HCT116 (cell line): Measurements from ENCODE around the gene SORCS2. TPM values are rescaled to one million over a fixed set of nuclear protein-coding genes. Genes with fewer than 3 reads are reported as not detected.

Experiments used
- ATAC-seq: fragments of 200-7000 bp; cut with Tn5 transposase; 2 replicates; pipeline ENCODE4 v1.9.1; 2020; ENCODE audit warnings: mild to moderate bottlenecking, moderate library complexity
- BruUV-seq: library from RNA; stranded (reverse); fragments of 400-500 nt; replicated peaks from 2 replicates; lab custom pipeline; 2021; lab: Mats Ljungman, UMichigan
- CTCF ChIA-PET: fragments of 300-600 bp; sonication (Branson Sonifier 250); formaldehyde crosslinking; loops from one replicate; lab custom pipeline; 2021; ENCODE audit warnings: antibody characterized with exemption; lab: Charles Lee
- POLR2A ChIA-PET: fragments of 300-600, 350-600 bp; sonication (Branson Sonifier 250); formaldehyde crosslinking; loops from one replicate; lab custom pipeline; 2021; ENCODE audit warnings: antibody characterized with exemption; lab: Charles Lee
- RAD21 ChIA-PET, 2 experiments: fragments of 300-600 bp; sonication (Branson Sonifier 250); formaldehyde crosslinking; loops; one replicate each; lab custom pipeline; 2023; ENCODE audit warnings: low total read pairs in 2 of 2; ENCODE audit not compliant: uncharacterized antibody in 2 of 2, unreplicated experiment in 2 of 2, low non-redundant PET in 1 of 2; lab: Charles Lee
- DNase-seq: peaks from one replicate; pipeline ENCODE4 v3.0.0-alpha.2; 2010; ENCODE audit warnings: low read depth, low spot score
- H2AFZ ChIP-seq: fragments of 200-600 bp; shearing (Covaris generic), sonication (generic); 2 replicates; pipeline ENCODE4 v1.6.1; 2017; ENCODE audit warnings: low read depth, mixed run types, mixed read lengths, antibody characterized with exemption, low read length; ENCODE audit not compliant: poor library complexity, severe bottlenecking
- H3K27ac ChIP-seq: 2 replicates; pipeline ENCODE4 v1.5.1; 2012; ENCODE audit warnings: low read depth, low read length
- H3K27me3 ChIP-seq: fragments of 200-600 bp; sonication (generic); 2 replicates; pipeline ENCODE4 v1.6.1; 2016; ENCODE audit warnings: mixed run types, low read length, mixed read lengths; ENCODE audit not compliant: insufficient read depth
- H3K36me3 ChIP-seq, 2 experiments: fragments of 200-500 bp in 1 of 2; fragments of 200-600 bp in 1 of 2; sonication (Bioruptor generic) in 1 of 2; sonication (generic) in 1 of 2; 2 replicates each; pipeline versions ENCODE4 v1.5.1 to v1.6.1; 2014 to 2016; ENCODE audit warnings: low read length in 2 of 2, inconsistent platforms in 1 of 2, mixed read lengths in 1 of 2, mixed run types in 1 of 2; ENCODE audit not compliant: insufficient read depth in 2 of 2, control insufficient read depth in 1 of 2
- H3K4me1 ChIP-seq, 2 experiments: fragments of 200-600 bp in 1 of 2; sonication (generic) in 1 of 2; 2 replicates each; pipeline versions ENCODE4 v1.5.1 to v1.6.1; 2012 to 2017; ENCODE audit warnings: low read length in 2 of 2, inconsistent platforms in 1 of 2, mild to moderate bottlenecking in 1 of 2, mixed read lengths in 1 of 2, mixed run types in 1 of 2, moderate library complexity in 1 of 2; ENCODE audit not compliant: insufficient read depth in 2 of 2, control insufficient read depth in 1 of 2
- H3K4me2 ChIP-seq: fragments of 200-600 bp; sonication (generic); 2 replicates; pipeline ENCODE4 v1.6.1; 2017; ENCODE audit warnings: mixed run types, low read length, mixed read lengths
- H3K4me3 ChIP-seq, 2 experiments: fragments of 200-600 bp in 1 of 2; sonication (generic) in 1 of 2; replicated peaks in 1 of 2; 2 replicates each; pipeline ENCODE4 v1.5.1; 2011 to 2016; ENCODE audit warnings: low read length in 2 of 2, control low read depth in 1 of 2, low read depth in 1 of 2, mild to moderate bottlenecking in 1 of 2, mixed read lengths in 1 of 2, mixed run types in 1 of 2
- H3K79me2 ChIP-seq: fragments of 200-600 bp; sonication (generic); 2 replicates; pipeline ENCODE4 v1.6.1; 2017; ENCODE audit warnings: mild to moderate bottlenecking, mixed run types, low read length, moderate library complexity, mixed read lengths; ENCODE audit not compliant: insufficient read depth
- H3K9ac ChIP-seq: fragments of 200-600 bp; sonication (generic); 2 replicates; pipeline ENCODE4 v1.6.1; 2016; ENCODE audit warnings: low read length, mixed read lengths
- H3K9me2 ChIP-seq: fragments of 200-600 bp; sonication (generic), shearing (Covaris generic); 2 replicates; pipeline ENCODE4 v1.6.1; 2017; ENCODE audit warnings: mixed run types, mild to moderate bottlenecking, moderate library complexity; ENCODE audit not compliant: insufficient read depth
- H3K9me3 ChIP-seq, 2 experiments: fragments of 200-500 bp in 1 of 2; fragments of 200-600 bp in 1 of 2; sonication (Bioruptor generic) in 1 of 2; sonication (generic) in 1 of 2; 2 replicates each; pipeline ENCODE4 v1.6.1; 2014 to 2017; ENCODE audit warnings: low read length in 2 of 2, mixed read lengths in 2 of 2, inconsistent platforms in 1 of 2, low read depth in 1 of 2, mild to moderate bottlenecking in 1 of 2, mixed run types in 1 of 2, moderate library complexity in 1 of 2; ENCODE audit not compliant: control insufficient read depth in 1 of 2, insufficient read depth in 1 of 2
- H4K20me1 ChIP-seq: fragments of 200-600 bp; sonication (generic), shearing (Covaris generic); 2 replicates; pipeline ENCODE4 v1.6.1; 2017; ENCODE audit warnings: mixed run types, mild to moderate bottlenecking, moderate library complexity; ENCODE audit not compliant: insufficient read depth
- ATF3 ChIP-seq: IDR thresholded peaks from 2 replicates; pipeline ENCODE4 v1.6.1; 2012
- CBX3 ChIP-seq: IDR thresholded peaks from 2 replicates; pipeline ENCODE4 v1.6.1; 2012; ENCODE audit warnings: low read depth
- CTCF ChIP-seq, 3 experiments: fragments of 200-600 bp in 1 of 3; sonication (generic) in 1 of 3; IDR thresholded peaks in 2 of 3; conservative IDR thresholded peaks in 1 of 3; 2 replicates each; pipeline ENCODE4 v1.5.1; 2012 to 2017; ENCODE audit warnings: low read depth in 2 of 3, low read length in 2 of 3, antibody characterized with exemption in 1 of 3, borderline replicate concordance in 1 of 3, control low read depth in 1 of 3, mild to moderate bottlenecking in 1 of 3, mixed read lengths in 1 of 3, mixed run types in 1 of 3, moderate library complexity in 1 of 3; ENCODE audit not compliant: insufficient read depth in 1 of 3
- EGR1 ChIP-seq: IDR thresholded peaks from 2 replicates; pipeline ENCODE4 v1.6.1; 2012; ENCODE audit warnings: low read depth
- ELF1 ChIP-seq: IDR thresholded peaks from 2 replicates; pipeline ENCODE4 v1.6.1; 2012; ENCODE audit warnings: low read depth, borderline replicate concordance
- EZH2 ChIP-seq: fragments of 200-600 bp; sonication (generic); IDR thresholded peaks from 2 replicates; pipeline ENCODE4 v1.6.1; 2017; ENCODE audit warnings: antibody characterized with exemption, mixed run types
- EZH2phosphoT487 ChIP-seq: fragments of 200-600 bp; IDR thresholded peaks from 2 replicates; pipeline ENCODE4 v1.6.1; 2018; ENCODE audit warnings: antibody characterized with exemption, borderline replicate concordance
- FOSL1 ChIP-seq: IDR thresholded peaks from 2 replicates; pipeline ENCODE4 v1.6.1; 2012; ENCODE audit warnings: low read depth
- MAX ChIP-seq: IDR thresholded peaks from 2 replicates; pipeline ENCODE4 v1.6.1; 2012
- POLR2A ChIP-seq: IDR thresholded peaks from 2 replicates; pipeline ENCODE4 v1.7.0; 2011; ENCODE audit warnings: borderline replicate concordance; ENCODE audit not compliant: insufficient read depth, insufficient read length; ENCODE audit errors: extremely low read depth
- POLR2AphosphoS5 ChIP-seq: IDR thresholded peaks from 2 replicates; pipeline ENCODE4 v1.6.1; 2011; ENCODE audit warnings: mild to moderate bottlenecking, low read depth, low read length, moderate library complexity
- RAD21 ChIP-seq: IDR thresholded peaks from 2 replicates; pipeline ENCODE4 v1.6.1; 2012; ENCODE audit warnings: low read depth, mild to moderate bottlenecking
- REST ChIP-seq: IDR thresholded peaks from 2 replicates; pipeline ENCODE4 v1.6.1; 2012; ENCODE audit warnings: low read depth
- SIN3A ChIP-seq: IDR thresholded peaks from 2 replicates; pipeline ENCODE4 v1.6.1; 2012; ENCODE audit warnings: low read depth
- SRF ChIP-seq: IDR thresholded peaks from 2 replicates; pipeline ENCODE4 v1.6.1; 2012; ENCODE audit warnings: low read depth
- ZFX ChIP-seq: fragments of 450-650 bp; IDR thresholded peaks from 2 replicates; pipeline ENCODE4 v1.6.1; 2017
- ZNF274 ChIP-seq: fragments of 200-500 bp; sonication (Bioruptor generic); IDR thresholded peaks from 2 replicates; pipeline ENCODE4 v1.6.1; 2014; ENCODE audit warnings: mild to moderate bottlenecking, low read depth, low read length, inconsistent platforms
- intact Hi-C: fragments of 100-400 bp; cut with micrococcal nuclease; formaldehyde crosslinking; loops from 2 replicates; pipeline ENCODE4 v1.10.0; 2022
- total RNA-seq: library from RNA; stranded (reverse); gene quantifications from one replicate; pipeline ENCODE4 v1.2.1, GENCODE V29; 2021; ENCODE audit not compliant: unreplicated experiment

Gene SORCS2
- total RNA-seq, 1 experiment from 2014 or later, result 0.37 TPM

GRCh38 chr4:7546152-7546808 lies 353.9 kb downstream of the SORCS2 start:
- CTCF ChIA-PET, result no interaction called here
- intact Hi-C loops, result no loop called here
- no peak overlapping the region for H3K27ac ChIP-seq

More at GRCh38 chr4:7546152-7546808, 353.9 kb downstream of the SORCS2 start:
- ChIA-PET POLR2A (no interaction called here), RAD21 (no interaction called here)
- no peaks in the 10 kb centered on the region for H3K9me3 ChIP-seq
- ATAC-seq, result no peak
- BruUV-seq, result no TSS peak
- no peak overlapping the region for H3K4me2 ChIP-seq
- no peaks in the 10 kb centered on the region for H3K79me2 ChIP-seq
- no peaks in the 10 kb centered on the region for H3K4me1 ChIP-seq
- no peak for DNase-seq
- no peaks in the 10 kb centered on the region for H3K27me3 ChIP-seq
- H3K9me2 ChIP-seq, result no peaks in the 10 kb centered on the region
- H3K9ac ChIP-seq, result no peak overlapping the region
- H3K36me3 ChIP-seq, result no peaks in the 10 kb centered on the region
- no peak overlapping the region for H2AFZ ChIP-seq
- H4K20me1 ChIP-seq, result no peaks in the 10 kb centered on the region
- no peak for TF ChIP-seq POLR2AphosphoS5
- no peak for TF ChIP-seq MAX
- no peak for TF ChIP-seq ZFX
- no peak for TF ChIP-seq CBX3
- no peak for TF ChIP-seq RAD21
- no peak for TF ChIP-seq POLR2A
- TF ChIP-seq EZH2, result no peak
- TF ChIP-seq FOSL1, result no peak
- TF ChIP-seq EZH2phosphoT487, result no peak
- TF ChIP-seq ELF1, result no peak
- no peak for TF ChIP-seq SRF
- no peak for TF ChIP-seq SIN3A
- TF ChIP-seq ATF3, result no peak
- TF ChIP-seq EGR1, result no peak
- TF ChIP-seq REST, result no peak
- no peak for TF ChIP-seq ZNF274
- no peak for TF ChIP-seq CTCF (IDR thresholded peaks at IDR 0.05 in 2 of 3, conservative IDR thresholded peaks at IDR 0.05 in 1 of 3; ENCODE audit: borderline replicate concordance in 1 of 3, insufficient read depth in 1 of 3, low read depth in 2 of 3, low read length in 2 of 3)
- TF ChIP-seq, all 23 proteins: peak for 0
- H3K4me3 ChIP-seq, result no peak overlapping the region
